CD4-positive, alpha-beta T cell treated with Interferon gamma for 1 hour (primary cell): ENCODE data around the gene ARHGAP15.

Experiments
- DNase-seq: peaks from one replicate; pipeline ENCODE4 v3.0.0-alpha.2; 2020

Gene ARHGAP15

GRCh38 chr2:143176606-143177005 lies 47.4 kb downstream of the ARHGAP15 start:
- DNase-seq: no peak

- no peak for DNase-seq
Observed at GRCh38 chr2:143177096-143177786, 48.0 kb downstream of the ARHGAP15 start.

- no peak for DNase-seq
Observed at GRCh38 chr2:143181494-143181893, 52.3 kb downstream of the ARHGAP15 start.

- DNase-seq: no peak
Observed at GRCh38 chr2:143182649-143183048, 53.4 kb downstream of the ARHGAP15 start.

GRCh38 chr2:143183804-143184463 lies 54.7 kb downstream of the ARHGAP15 start:
- DNase-seq: no peak

- no peak for DNase-seq
Observed at GRCh38 chr2:143186876-143187275, 57.7 kb downstream of the ARHGAP15 start.

- no peak for DNase-seq
Observed at GRCh38 chr2:143190431-143190830, 61.2 kb downstream of the ARHGAP15 start.

GRCh38 chr2:143192106-143192505 lies 62.9 kb downstream of the ARHGAP15 start:
- DNase-seq: no peak

GRCh38 chr2:143192716-143193115 lies 63.5 kb downstream of the ARHGAP15 start:
- DNase-seq: no peak

GRCh38 chr2:143193121-143193520 lies 63.9 kb downstream of the ARHGAP15 start:
- no peak for DNase-seq

- no peak for DNase-seq
Observed at GRCh38 chr2:143195511-143195910, 66.3 kb downstream of the ARHGAP15 start.

GRCh38 chr2:143204062-143204461 lies 74.8 kb downstream of the ARHGAP15 start:
- DNase-seq: no peak

GRCh38 chr2:143205106-143205764 lies 76.0 kb downstream of the ARHGAP15 start:
- no peak for DNase-seq

GRCh38 chr2:143209570-143210445 lies 80.6 kb downstream of the ARHGAP15 start:
- no peak for DNase-seq

- no peak for DNase-seq
Observed at GRCh38 chr2:143210446-143210819, 81.2 kb downstream of the ARHGAP15 start.

GRCh38 chr2:143217512-143218115 lies 88.4 kb downstream of the ARHGAP15 start:
- no peak for DNase-seq

GRCh38 chr2:143218621-143219020 lies 89.4 kb downstream of the ARHGAP15 start:
- DNase-seq: no peak

- DNase-seq: no peak
Observed at GRCh38 chr2:143219266-143219665, 90.0 kb downstream of the ARHGAP15 start.

GRCh38 chr2:143223556-143223955 lies 94.3 kb downstream of the ARHGAP15 start:
- no peak for DNase-seq

- no peak for DNase-seq
Observed at GRCh38 chr2:143225931-143226330, 96.7 kb downstream of the ARHGAP15 start.

GRCh38 chr2:143226714-143227541 lies 97.7 kb downstream of the ARHGAP15 start:
- no peak for DNase-seq

GRCh38 chr2:143229411-143229810 lies 100.2 kb downstream of the ARHGAP15 start:
- no peak for DNase-seq
